Neural cell (in vitro differentiated cells): ENCODE results near the gene XRCC6. TPM values are rescaled to one million over a fixed set of nuclear protein-coding genes. Genes with fewer than 3 reads are reported as not detected.

Experiments used
- H2AFZ ChIP-seq: fragments of 200-600, 300-800 bp; sonication (generic), shearing (Covaris generic); 2 replicates; pipeline ENCODE4 v1.6.0; 2014; ENCODE audit warnings: low read depth, mild to moderate bottlenecking, antibody characterized with exemption, low read length, moderate library complexity
- H3F3A ChIP-seq: fragments of 200-600 bp; shearing (Covaris generic); 2 replicates; pipeline ENCODE4 v1.6.1; 2016; ENCODE audit warnings: mild to moderate bottlenecking, moderate library complexity, mixed read lengths, antibody characterized with exemption, low read length; ENCODE audit not compliant: insufficient read depth, poor library complexity, severe bottlenecking
- H3K27ac ChIP-seq: fragments of 200-600, 300-800 bp; sonication (generic), shearing (Covaris generic); 2 replicates; pipeline ENCODE4 v1.5.1; 2014; ENCODE audit warnings: mild to moderate bottlenecking, low read length, moderate library complexity
- H3K27me3 ChIP-seq: fragments of 300-800, 200-600 bp; sonication (generic), shearing (Covaris generic); 2 replicates; pipeline ENCODE4 v1.6.0; 2014; ENCODE audit warnings: mild to moderate bottlenecking, low read depth, low read length, moderate library complexity; ENCODE audit not compliant: insufficient read depth
- H3K36me3 ChIP-seq: fragments of 300-800, 200-600 bp; sonication (generic), shearing (Covaris generic); 2 replicates; pipeline ENCODE4 v1.5.1; 2014; ENCODE audit warnings: mild to moderate bottlenecking, antibody characterized with exemption, low read length, moderate library complexity; ENCODE audit not compliant: insufficient read depth
- H3K4me2 ChIP-seq: fragments of 300-800, 200-600 bp; sonication (generic), shearing (Covaris generic); 2 replicates; pipeline ENCODE4 v1.6.0; 2014; ENCODE audit warnings: mild to moderate bottlenecking, low read length
- H3K4me3 ChIP-seq: fragments of 300-800, 200-600 bp; sonication (generic), shearing (Covaris generic); 2 replicates; pipeline ENCODE4 v1.5.1; 2014; ENCODE audit warnings: mild to moderate bottlenecking, low read length, moderate library complexity
- H3K79me2 ChIP-seq: fragments of 200-600 bp; shearing (Covaris generic); replicated peaks from 2 replicates; pipeline ENCODE4 v1.6.0; 2014; ENCODE audit warnings: mild to moderate bottlenecking, low read length, moderate library complexity; ENCODE audit not compliant: insufficient read depth
- H3K9ac ChIP-seq: fragments of 300-800, 200-600 bp; sonication (generic), shearing (Covaris generic); 2 replicates; pipeline ENCODE4 v1.6.1; 2016; ENCODE audit warnings: mild to moderate bottlenecking, low read length, mixed read lengths
- H3K9me2 ChIP-seq: fragments of 200-600 bp; shearing (Covaris generic); 2 replicates; pipeline ENCODE4 v1.6.1; 2016; ENCODE audit warnings: mild to moderate bottlenecking, low read length, mixed read lengths; ENCODE audit not compliant: insufficient read depth
- H3K9me3 ChIP-seq: fragments of 200-600, 300-800 bp; sonication (generic), shearing (Covaris generic); 2 replicates; pipeline ENCODE4 v1.6.1; 2016; ENCODE audit warnings: mild to moderate bottlenecking, mixed run types, low read length, moderate library complexity, mixed read lengths
- H4K20me1 ChIP-seq: fragments of 200-600 bp; shearing (Covaris generic); 2 replicates; pipeline ENCODE4 v1.6.1; 2016; ENCODE audit warnings: mild to moderate bottlenecking, mixed run types; ENCODE audit not compliant: insufficient read depth
- CTCF ChIP-seq: fragments of 450-650 bp; IDR thresholded peaks from 2 replicates; pipeline ENCODE4 v1.5.1; 2014; ENCODE audit warnings: antibody characterized with exemption, mild to moderate bottlenecking, moderate library complexity; ENCODE audit not compliant: poor library complexity, severe bottlenecking
- EP300 ChIP-seq: fragments of 450-650 bp; conservative IDR thresholded peaks from 2 replicates; pipeline ENCODE4 v1.6.1; 2014; ENCODE audit warnings: antibody characterized with exemption, mild to moderate bottlenecking, moderate library complexity; ENCODE audit not compliant: poor library complexity, severe bottlenecking
- EZH2 ChIP-seq: fragments of 200-600, 300-800 bp; shearing (Covaris generic), sonication (generic); IDR thresholded peaks from 2 replicates; pipeline ENCODE4 v1.6.1; 2014; ENCODE audit warnings: antibody characterized with exemption, low read length, borderline replicate concordance, mild to moderate bottlenecking; ENCODE audit not compliant: insufficient read depth, poor library complexity, severe bottlenecking
- MXI1 ChIP-seq: fragments of 450-650 bp; conservative IDR thresholded peaks from 2 replicates; pipeline ENCODE4 v1.6.1; 2014; ENCODE audit warnings: antibody characterized with exemption, mild to moderate bottlenecking; ENCODE audit not compliant: poor library complexity, severe bottlenecking
- POLR2AphosphoS5 ChIP-seq: IDR thresholded peaks from 2 replicates; pipeline ENCODE4 v1.6.1; 2012
- RAD21 ChIP-seq: fragments of 450-650 bp; conservative IDR thresholded peaks from 2 replicates; pipeline ENCODE4 v1.6.1; 2014; ENCODE audit warnings: antibody characterized with exemption, mild to moderate bottlenecking, moderate library complexity
- REST ChIP-seq: IDR thresholded peaks from 2 replicates; pipeline ENCODE4 v1.6.1; 2012; ENCODE audit warnings: borderline replicate concordance
- SMC3 ChIP-seq: fragments of 450-650 bp; conservative IDR thresholded peaks from 2 replicates; pipeline ENCODE4 v1.6.1; 2014; ENCODE audit warnings: antibody characterized with exemption, mild to moderate bottlenecking, moderate library complexity; ENCODE audit not compliant: poor library complexity
- TAF1 ChIP-seq: IDR thresholded peaks from 2 replicates; pipeline ENCODE4 v1.6.1; 2012; ENCODE audit warnings: low read depth
- polyA plus RNA-seq: library from polyadenylated mRNA; depleted of rRNA; stranded (reverse); fragments of >200 nt; gene quantifications from 2 replicates; pipeline ENCODE4 v1.2.3, GENCODE V29; 2014

The XRCC6 gene
- polyA plus RNA-seq, 1 donor from 2014 or later: 398 TPM

GRCh38 chr22:41641854-41642253 lies 20.8 kb downstream of the XRCC6 start:
- H3K79me2 ChIP-seq: peaks cover 2% of the 10 kb centered on the region
- H3K9me3 ChIP-seq: no peaks in the 10 kb centered on the region
- H3K9ac ChIP-seq: no peak overlapping the region
- H3K27me3 ChIP-seq: no peaks in the 10 kb centered on the region
- H3K36me3 ChIP-seq: peaks cover 6% of the 10 kb centered on the region
- TF ChIP-seq CTCF: no peak
- no peak for TF ChIP-seq RAD21
- TF ChIP-seq EZH2: no peak
- no peak for TF ChIP-seq TAF1
- no peak for TF ChIP-seq REST
- TF ChIP-seq MXI1: no peak
- TF ChIP-seq SMC3: no peak
- no peak for TF ChIP-seq POLR2AphosphoS5
- no peak for TF ChIP-seq EP300
- no peak overlapping the region for H3K4me2 ChIP-seq
- H3K27ac ChIP-seq: no peak overlapping the region
- H3K9me2 ChIP-seq: no peaks in the 10 kb centered on the region
- H2AFZ ChIP-seq: no peak overlapping the region
- H3F3A ChIP-seq: no peaks in the 10 kb centered on the region
- no peaks in the 10 kb centered on the region for H4K20me1 ChIP-seq
- H3K4me3 ChIP-seq: no peak overlapping the region

- TF ChIP-seq EP300 (no peak), REST (no peak), POLR2AphosphoS5 (no peak), MXI1 (no peak), EZH2 (no peak), SMC3 (no peak), TAF1 (no peak), CTCF (no peak), RAD21 (no peak)
- peaks cover 6% of the 10 kb centered on the region for H3K36me3 ChIP-seq
- no peak overlapping the region for H3K4me3 ChIP-seq
- H3K27ac ChIP-seq: no peak overlapping the region
- H3K27me3 ChIP-seq: no peaks in the 10 kb centered on the region
- no peak overlapping the region for H3K9ac ChIP-seq
- H3K9me3 ChIP-seq: no peaks in the 10 kb centered on the region
- no peaks in the 10 kb centered on the region for H4K20me1 ChIP-seq
- H3K79me2 ChIP-seq: peaks cover 2% of the 10 kb centered on the region
- H3K9me2 ChIP-seq: no peaks in the 10 kb centered on the region
- H2AFZ ChIP-seq: no peak overlapping the region
- H3K4me2 ChIP-seq: no peak overlapping the region
- no peaks in the 10 kb centered on the region for H3F3A ChIP-seq
Measured at GRCh38 chr22:41642331-41643110, 21.4 kb downstream of the XRCC6 start.
